ENCODE data around the gene XYLB.

The XYLB gene

DNA sequence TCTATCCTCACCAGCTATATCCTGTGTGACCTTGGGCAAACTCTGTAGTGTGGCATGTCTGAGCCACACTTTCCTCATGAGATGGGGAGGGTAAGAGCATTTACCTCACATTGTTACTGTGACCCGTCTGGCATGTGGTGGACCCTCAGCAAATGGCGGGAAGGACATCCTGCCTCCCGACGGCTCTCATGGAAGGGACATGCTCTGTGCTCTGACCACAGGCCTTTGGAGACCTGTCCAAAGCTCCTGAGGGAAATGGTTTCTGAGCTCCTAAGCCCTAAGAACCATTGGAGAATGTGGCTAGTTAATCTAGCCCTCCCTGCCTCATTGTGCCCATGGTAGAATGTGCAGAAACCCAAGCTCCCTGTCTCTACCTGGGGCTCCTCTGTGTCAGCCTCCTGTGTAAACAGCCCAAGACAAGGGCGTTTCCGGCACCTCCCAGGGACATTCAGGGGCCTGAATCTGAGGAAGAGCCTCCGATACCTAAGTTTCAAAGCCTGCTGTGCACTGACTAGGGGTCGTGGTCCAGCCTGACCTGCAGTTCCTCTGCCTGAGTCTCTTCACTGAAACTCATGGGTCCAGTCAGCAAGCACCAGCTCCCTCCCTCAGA, 29.0 kb downstream of the XYLB start:
- TF ChIP-seq GATA1 (IDR thresholded peaks at IDR 0.05; ENCODE audit: low read depth, low read length) (no peak), POLR2A (IDR thresholded peaks at IDR 0.05; ENCODE audit: low read length) (no peak)
- DNase-seq: no peak

DNA sequence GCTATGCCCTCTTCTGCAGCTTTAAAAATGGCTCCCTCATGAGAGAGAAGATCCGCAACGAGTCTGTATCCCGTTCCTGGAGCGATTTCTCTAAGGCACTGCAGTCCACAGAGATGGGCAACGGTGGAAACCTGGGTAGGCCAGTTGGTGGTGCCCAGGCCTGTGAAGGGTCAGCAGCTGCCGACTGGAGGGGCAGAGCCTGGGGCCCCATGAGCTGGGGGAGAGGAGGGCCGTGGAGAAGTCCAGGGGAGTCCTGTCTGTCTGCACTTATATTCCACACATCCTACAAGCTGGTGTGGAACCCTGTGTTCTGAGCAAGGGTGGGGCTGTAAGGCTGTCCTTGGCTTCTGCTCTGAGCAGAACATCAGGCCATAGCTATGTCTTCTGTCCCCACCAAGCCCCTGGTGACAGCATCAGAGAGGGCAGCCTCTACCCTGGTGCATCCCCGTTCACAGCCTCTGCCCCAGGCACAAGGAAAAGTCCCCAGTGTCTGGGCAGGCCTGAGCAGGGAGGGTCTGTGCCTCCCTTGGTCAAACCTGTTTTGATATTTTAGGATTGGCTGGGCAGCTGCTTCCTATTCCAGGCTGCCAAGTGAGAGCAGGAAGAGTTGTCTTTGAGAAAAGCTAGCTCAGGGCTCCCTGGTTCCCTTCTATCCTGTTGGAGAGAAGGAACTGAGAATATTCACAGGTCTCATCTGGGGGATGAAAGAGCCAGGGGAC, 29.7 kb downstream of the XYLB start:
- TF ChIP-seq GATA1 (IDR thresholded peaks at IDR 0.05; ENCODE audit: low read depth, low read length): no peak
- TF ChIP-seq POLR2A (IDR thresholded peaks at IDR 0.05; ENCODE audit: low read length): no peak

DNA sequence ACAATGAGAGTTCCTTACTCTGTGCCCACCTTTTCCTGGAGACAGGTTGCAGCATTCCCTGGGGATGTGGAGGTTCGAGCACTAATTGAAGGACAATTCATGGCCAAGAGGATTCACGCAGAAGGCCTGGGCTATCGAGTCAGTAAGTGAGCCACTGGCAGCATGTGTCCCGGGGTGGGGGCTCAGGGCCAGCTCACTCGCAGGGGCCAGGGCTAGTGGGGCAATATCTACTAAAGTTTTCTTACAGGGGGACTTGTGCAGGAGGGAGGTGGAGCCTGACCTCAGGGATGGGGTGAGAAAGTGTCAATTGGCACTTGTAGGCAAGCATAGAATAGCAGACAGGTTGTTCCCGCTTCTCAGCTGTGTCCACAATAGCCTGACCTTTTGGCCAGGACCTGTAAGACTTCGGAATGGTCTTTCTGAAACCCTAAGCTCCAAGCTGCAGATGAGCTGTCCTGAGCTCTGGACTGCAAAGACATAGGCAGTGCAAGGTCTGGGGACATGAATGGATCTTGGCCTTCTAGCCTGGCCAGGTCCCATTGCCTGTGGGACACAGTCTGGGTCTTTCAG, 32.7 kb downstream of the XYLB start:
- no peak for DNase-seq
- no peak for TF ChIP-seq POLR2A (IDR thresholded peaks at IDR 0.05; ENCODE audit: low read length)
- TF ChIP-seq GATA1 (IDR thresholded peaks at IDR 0.05; ENCODE audit: low read depth, low read length): no peak

More for the DNA sequence above, 29.7 kb downstream of the XYLB start:
- DNase-seq: no peak

DNA sequence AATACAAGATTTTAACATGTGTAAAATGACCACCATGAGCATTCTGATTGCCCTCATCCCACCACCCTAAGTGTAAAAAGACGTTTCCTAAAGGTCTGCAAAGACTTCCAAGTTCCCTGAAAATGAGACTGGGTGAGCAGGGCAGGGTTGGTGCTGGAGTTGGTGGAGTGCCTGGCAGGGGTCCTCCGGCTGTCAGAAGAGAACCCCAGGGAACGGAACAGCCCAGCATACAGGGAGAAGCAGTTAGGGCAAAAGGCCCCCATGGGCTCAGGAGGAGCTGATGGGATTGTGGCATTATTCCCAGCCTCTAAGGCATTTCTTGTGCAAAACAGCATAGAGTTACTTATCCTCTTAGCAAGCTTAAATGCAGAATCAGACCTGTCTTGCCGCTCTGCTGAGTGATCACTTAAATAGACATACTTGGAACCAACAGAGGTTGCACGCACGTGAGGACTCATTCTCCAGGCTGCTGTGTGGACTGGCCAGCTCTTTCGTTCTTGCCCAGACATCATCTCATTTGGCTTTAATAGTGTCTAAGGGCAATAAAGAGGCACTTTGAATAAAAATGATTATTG, 36.0 kb downstream of the XYLB start:
- no peak for TF ChIP-seq POLR2A (IDR thresholded peaks at IDR 0.05; ENCODE audit: low read length)
- no peak for TF ChIP-seq GATA1 (IDR thresholded peaks at IDR 0.05; ENCODE audit: low read depth, low read length)

DNA sequence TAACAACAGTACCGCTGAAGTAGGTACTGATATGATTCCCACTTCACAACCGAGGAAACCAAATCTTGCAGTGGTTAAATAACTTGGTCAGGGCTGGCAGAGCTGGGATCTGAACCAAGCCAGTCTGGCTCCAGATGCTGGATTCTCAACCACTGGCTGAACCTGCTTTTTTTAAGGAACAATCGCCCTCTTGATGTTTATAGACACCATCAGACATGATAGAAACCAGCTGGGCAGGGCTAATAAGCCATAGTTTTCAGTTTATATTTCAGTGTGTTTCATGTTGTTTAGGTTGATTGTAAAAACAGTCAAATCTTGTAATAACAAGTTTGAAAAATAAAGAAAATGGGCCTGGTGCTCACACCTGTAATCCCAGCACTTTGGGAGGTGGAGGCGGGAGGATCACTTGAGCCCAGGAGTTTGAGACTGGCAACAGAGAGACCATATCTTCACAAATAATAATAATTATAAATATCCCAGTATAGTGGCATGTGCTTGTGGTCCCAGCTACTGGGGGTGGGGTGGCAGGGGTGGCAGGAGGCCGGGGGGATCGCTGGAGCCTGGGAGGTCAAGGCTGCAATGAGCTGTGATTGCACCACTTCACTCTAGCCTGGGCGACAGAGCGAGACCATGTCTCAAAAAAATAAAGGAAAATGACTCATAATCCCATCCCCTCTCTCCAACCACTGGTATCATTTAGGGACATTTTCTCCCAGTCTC, 36.7 kb downstream of the XYLB start:
- DNase-seq: no peak
- TF ChIP-seq GATA1 (IDR thresholded peaks at IDR 0.05; ENCODE audit: low read depth, low read length): no peak
- TF ChIP-seq POLR2A (IDR thresholded peaks at IDR 0.05; ENCODE audit: low read length): no peak

More for the DNA sequence above, 36.0 kb downstream of the XYLB start:
- DNase-seq: no peak

DNA sequence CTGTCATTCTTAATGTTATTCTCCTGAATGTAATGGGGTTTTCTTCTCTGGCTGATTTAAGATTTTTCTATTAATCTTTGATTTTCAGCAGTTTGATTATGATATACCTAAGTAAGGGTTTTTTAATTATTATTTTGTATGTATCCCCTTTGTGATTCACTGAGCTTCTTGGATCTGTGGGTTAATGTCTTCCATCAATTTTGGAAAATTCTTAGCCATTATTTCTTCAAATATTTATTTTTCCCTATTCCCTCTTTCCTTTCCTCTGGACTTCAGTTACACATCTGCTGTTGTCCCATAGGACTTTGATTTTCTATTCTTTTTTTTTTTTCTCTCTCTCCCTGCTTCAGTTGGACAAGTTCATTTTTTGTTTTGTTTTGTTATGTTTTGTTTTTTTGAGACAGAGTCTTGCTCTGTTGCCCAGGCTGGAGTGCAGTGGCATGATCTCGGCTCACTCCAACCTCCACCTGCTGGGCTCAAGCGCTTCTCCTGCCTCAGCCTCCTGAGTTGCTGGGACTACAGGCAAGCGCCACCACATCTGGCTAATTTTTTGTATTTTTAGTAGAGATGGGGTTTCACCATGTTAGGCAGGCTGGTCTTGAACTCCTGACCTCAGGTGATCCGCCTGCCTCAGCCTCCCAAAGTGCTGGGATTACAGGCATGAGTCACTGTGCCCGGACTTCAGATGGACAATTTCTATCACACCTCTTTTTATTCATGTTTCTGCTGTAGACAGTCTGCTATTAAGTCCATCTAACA, 40.6 kb downstream of the XYLB start:
- TF ChIP-seq POLR2A (IDR thresholded peaks at IDR 0.05; ENCODE audit: low read length): no peak
- TF ChIP-seq GATA1 (IDR thresholded peaks at IDR 0.05; ENCODE audit: low read depth, low read length): no peak
- DNase-seq: no peak

DNA sequence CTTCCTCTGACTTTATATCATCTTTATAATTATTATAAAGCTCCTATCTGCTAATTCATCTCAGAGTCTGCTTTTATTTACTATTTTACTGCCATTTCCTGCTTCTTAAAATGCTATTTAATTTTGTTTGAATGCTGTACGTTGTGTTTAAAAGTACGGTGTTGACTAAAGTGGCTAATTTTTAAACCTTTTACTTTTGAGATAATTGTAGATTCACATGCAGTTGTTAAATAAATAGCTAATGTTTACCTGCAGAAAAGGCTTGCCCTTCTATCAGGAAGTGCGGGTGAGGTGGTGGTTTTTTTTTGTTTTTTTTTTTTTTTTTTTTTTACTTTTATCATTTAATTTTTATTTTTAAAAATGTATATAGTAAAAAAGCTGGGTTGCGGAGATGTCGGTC, 41.3 kb downstream of the XYLB start:
- no peak for DNase-seq
- no peak for TF ChIP-seq POLR2A (IDR thresholded peaks at IDR 0.05; ENCODE audit: low read length)
- no peak for TF ChIP-seq GATA1 (IDR thresholded peaks at IDR 0.05; ENCODE audit: low read depth, low read length)

DNA sequence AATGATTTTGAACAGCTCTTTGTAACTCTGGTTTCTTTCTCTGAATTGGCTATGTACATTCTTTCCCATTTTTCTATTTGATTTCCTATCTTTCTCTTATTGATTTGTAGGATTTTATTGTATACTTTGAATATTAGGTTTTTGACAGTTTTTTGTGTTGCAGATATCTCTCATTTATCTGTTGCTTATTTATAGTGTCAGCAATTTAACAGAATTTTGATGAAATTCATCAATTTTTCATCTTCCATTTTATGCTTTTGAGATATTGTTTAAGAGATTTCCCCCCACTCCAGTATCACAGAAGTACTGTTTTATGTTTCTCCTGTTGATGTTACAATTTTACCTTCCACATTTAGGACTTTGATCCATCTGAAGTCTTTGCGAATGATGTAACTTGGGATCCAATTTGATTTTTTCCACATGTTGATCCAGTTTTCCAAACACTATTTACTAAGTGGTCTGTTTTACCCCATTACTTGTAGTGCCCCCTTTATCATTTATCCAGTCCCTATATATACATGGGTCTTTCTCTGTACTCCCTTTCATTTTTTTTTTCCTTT, 46.1 kb downstream of the XYLB start:
- TF ChIP-seq GATA1 (IDR thresholded peaks at IDR 0.05; ENCODE audit: low read depth, low read length): no peak
- TF ChIP-seq POLR2A (IDR thresholded peaks at IDR 0.05; ENCODE audit: low read length): no peak

DNA sequence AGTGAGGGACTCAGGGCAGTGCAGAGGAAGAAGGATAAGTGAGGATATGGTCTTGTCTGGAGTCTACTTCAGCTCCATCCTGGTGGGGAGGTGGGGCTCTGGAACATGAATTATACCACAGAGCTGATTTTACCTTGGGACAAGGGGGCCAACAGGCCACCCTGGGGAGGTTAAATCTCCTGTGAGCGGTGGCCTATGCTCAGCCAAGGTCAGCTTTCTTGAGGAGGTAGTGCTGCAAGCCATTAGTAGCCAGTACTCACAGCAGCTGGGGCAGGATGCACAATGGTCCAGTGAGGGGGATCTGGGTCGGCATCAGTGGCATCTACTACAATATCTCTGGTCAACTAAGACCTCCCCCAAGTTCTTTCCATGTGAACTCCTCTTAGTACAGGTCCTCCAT, 49.7 kb downstream of the XYLB start:
- DNase-seq: no peak
- TF ChIP-seq GATA1 (IDR thresholded peaks at IDR 0.05; ENCODE audit: low read depth, low read length) (no peak), POLR2A (IDR thresholded peaks at IDR 0.05; ENCODE audit: low read length) (no peak)

More for the DNA sequence above, 46.1 kb downstream of the XYLB start:
- DNase-seq: no peak

DNA sequence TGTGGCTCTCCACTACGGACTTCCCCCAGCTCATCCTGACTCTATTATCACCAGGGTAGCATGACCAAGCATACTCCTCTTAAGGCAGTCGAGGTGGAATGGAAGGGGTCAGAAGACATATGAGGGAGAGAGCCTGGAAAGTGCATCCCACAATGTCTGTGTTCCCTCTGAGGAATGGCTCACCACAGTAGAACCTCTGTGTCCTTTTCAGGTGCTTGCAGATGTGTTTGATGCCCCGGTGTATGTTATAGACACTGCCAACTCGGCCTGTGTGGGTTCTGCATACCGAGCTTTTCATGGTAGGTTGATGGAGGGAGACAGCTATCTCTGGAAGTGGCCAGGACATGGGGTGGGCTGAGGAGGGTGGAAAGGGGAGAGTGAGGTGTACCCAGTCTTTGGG, 50.3 kb downstream of the XYLB start:
- TF ChIP-seq POLR2A (IDR thresholded peaks at IDR 0.05; ENCODE audit: low read length) (no peak), GATA1 (IDR thresholded peaks at IDR 0.05; ENCODE audit: low read depth, low read length) (no peak)
- DNase-seq: no peak

DNA sequence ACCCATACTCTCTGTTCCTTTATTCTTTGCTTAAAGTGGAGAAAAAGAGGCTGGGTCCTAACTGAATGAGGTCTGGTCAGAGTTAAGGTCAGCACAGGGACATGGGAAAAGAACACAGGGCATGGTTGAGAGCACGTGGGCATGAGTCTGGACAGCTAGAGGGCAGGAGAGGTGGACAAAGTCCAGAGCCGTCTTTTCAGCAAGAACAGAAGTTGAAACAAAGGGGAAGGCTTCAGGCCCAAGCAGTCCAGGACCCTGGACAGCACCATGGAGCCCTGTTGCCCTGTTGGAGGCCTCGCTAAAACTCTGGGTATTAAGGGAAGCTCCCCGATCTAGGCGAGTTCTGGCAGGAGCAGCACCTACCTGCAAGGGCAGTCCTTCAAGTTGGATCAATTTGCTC, 50.7 kb downstream of the XYLB start:
- DNase-seq: peak; percentile 31 to 41
- TF ChIP-seq POLR2A (IDR thresholded peaks at IDR 0.05; ENCODE audit: low read length) (no peak), GATA1 (IDR thresholded peaks at IDR 0.05; ENCODE audit: low read depth, low read length) (no peak)

DNA sequence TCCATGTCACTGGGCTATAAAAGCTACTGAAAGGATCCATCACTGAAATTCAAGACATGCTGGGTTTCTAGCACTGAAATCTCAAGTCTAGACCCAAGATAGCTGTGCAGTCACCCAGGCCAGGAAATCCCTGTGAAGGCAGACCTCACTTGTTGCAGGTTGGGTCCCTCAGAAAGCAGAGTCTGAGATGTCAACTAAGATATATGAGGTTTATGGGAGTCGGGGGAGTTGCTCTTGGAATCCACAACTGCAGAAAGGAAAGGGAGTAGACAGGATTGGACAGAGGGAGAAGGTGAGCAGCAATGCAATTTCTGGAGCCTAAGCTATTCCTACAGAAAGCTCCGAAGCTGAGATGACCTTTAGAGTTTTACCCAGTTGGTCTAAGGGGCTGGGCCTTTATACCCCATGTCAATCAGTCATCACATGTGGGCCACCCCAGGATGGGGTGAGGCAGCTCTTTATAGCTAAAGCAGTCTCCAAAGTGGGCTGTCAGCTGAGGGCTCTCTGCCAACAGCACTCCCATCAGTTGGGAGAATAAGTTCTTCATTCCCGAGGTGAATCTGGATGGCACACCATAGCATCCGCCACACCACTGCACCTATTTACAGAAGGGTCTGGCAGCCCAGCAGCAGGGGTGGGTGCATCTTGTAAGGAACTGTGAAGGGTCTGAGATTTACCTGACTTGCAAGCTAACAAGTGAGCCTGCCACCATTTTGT, 54.8 kb downstream of the XYLB start:
- DNase-seq: no peak
- TF ChIP-seq GATA1 (IDR thresholded peaks at IDR 0.05; ENCODE audit: low read depth, low read length): no peak
- TF ChIP-seq POLR2A (IDR thresholded peaks at IDR 0.05; ENCODE audit: low read length): no peak
